ENCODE measurements around the gene FAM107B. TPM values are rescaled to one million over a fixed set of nuclear protein-coding genes. Genes with fewer than 3 reads are reported as not detected.

Gene FAM107B
- total RNA-seq, 5 donors from 2014 or later (not counting 1 experiment from before 2014, with no cell fraction given), result 175 to 298 (median 214) TPM

GRCh38 chr10:14588084-14588937, 186.4 kb downstream of the FAM107B start:
- ATAC-seq (replicated peaks in 1 of 4), result peak; percentile 3 to 36 (median 28)
- POLR2A ChIA-PET, result interaction anchor here (0.7 to 3.4 kb wide), 21 partner anchors 8 to 249 kb away, joined by 3 to 49 read pairs (median 6); partner anchors contain the start of genes CDNF (in 1 of the 2), HSPA14 (in 1 of the 2) and MSANTD7 (in 1 of the 2)
- Histone ChIP-seq H3K4me1 (ENCODE audit: control insufficient read depth in 1 of 2, extremely low read depth in 1 of 2, insufficient read depth in 2 of 2, low read length in 2 of 2) (peaks cover 57 to 74% of the 10 kb centered on the region in 2 experiments), H3K27ac (ENCODE audit: low read length) (peak overlapping the region; percentile 95), H3K9me3 (no peaks in the 10 kb centered on the region), H3K4me3 (ENCODE audit: control insufficient read depth in 1 of 2, extremely low read depth in 1 of 2, low read length in 1 of 2) (peak overlapping the region; percentile 4 to 33), H3K27me3 (replicated peaks in 1 of 2; ENCODE audit: control insufficient read depth in 2 of 2, extremely low read depth in 1 of 2, insufficient read depth in 2 of 2, low read length in 1 of 2) (no peaks in the 10 kb centered on the region), H3K36me3 (ENCODE audit: control insufficient read depth in 2 of 2, extremely low read depth in 1 of 2, insufficient read depth in 1 of 2, low read length in 1 of 2) (no peaks in the 10 kb centered on the region)
- H3K27ac Mint-ChIP-seq, result peak overlapping the region; percentile 92 to 99
- H3K4me1 Mint-ChIP-seq, result peaks cover 93 to 97% (median 95%) of the 10 kb centered on the region in 3 donors
- 3% methylated on average over 7 of the region's 13 CpGs for WGBS (ENCODE audit: insufficient coverage)
- H3K9me3 Mint-ChIP-seq, result no peaks in the 10 kb centered on the region
- H3K27me3 Mint-ChIP-seq, result no peaks in the 10 kb centered on the region
- H3K4me3 Mint-ChIP-seq, result peak overlapping the region; percentile 61 to 70 (median 69)
- CTCF ChIA-PET, result interaction anchor here (0.6 to 2.9 kb wide), 13 partner anchors 10 to 236 kb away, joined by 3 to 14 read pairs (median 4); no protein-coding TSS in a partner anchor
- DNase-seq, result peak in 4 of 35 experiments; percentile 20 to 72 (median 22)
- peaks cover 28% of the 10 kb centered on the region for H3K36me3 Mint-ChIP-seq

GRCh38 chr10:14587540-14588083, 187.1 kb downstream of the FAM107B start:
- Mint-ChIP-seq H3K27ac (peak overlapping the region; percentile 92 to 99), H3K4me1 (peaks cover 97 to 100% (median 98%) of the 10 kb centered on the region in 3 donors), H3K27me3 (no peaks in the 10 kb centered on the region), H3K4me3 (peak overlapping the region; percentile 61 to 70 (median 69)), H3K9me3 (no peaks in the 10 kb centered on the region), H3K36me3 (peaks cover 27% of the 10 kb centered on the region)
- POLR2A ChIA-PET, result interaction anchor here (0.7 to 3.4 kb wide), 17 partner anchors 9 to 250 kb away, joined by 3 to 49 read pairs (median 6); partner anchors contain the start of genes CDNF (in 1 of the 2), HSPA14 (in 1 of the 2) and MSANTD7 (in 1 of the 2)
- H3K4me1 ChIP-seq (ENCODE audit: control insufficient read depth in 1 of 2, extremely low read depth in 1 of 2, insufficient read depth in 2 of 2, low read length in 2 of 2), result peaks cover 57 to 79% of the 10 kb centered on the region in 2 experiments
- H3K4me3 ChIP-seq (ENCODE audit: control insufficient read depth in 1 of 2, extremely low read depth in 1 of 2, low read length in 1 of 2), result peak overlapping the region in 1 of 2 donors; percentile 4
- H3K27me3 ChIP-seq (replicated peaks in 1 of 2; ENCODE audit: control insufficient read depth in 2 of 2, extremely low read depth in 1 of 2, insufficient read depth in 2 of 2, low read length in 1 of 2), result no peaks in the 10 kb centered on the region
- CTCF ChIA-PET, result interaction anchor here (0.6 to 2.9 kb wide), 11 partner anchors 9 to 237 kb away, joined by 3 to 14 read pairs (median 4); no protein-coding TSS in a partner anchor
- no peaks in the 10 kb centered on the region for H3K9me3 ChIP-seq
- H3K36me3 ChIP-seq (ENCODE audit: control insufficient read depth in 2 of 2, extremely low read depth in 1 of 2, insufficient read depth in 1 of 2, low read length in 1 of 2), result no peaks in the 10 kb centered on the region
- peak in 15 of 35 experiments; percentile 32 to 72 (median 54) for DNase-seq
- WGBS (ENCODE audit: insufficient coverage), result no CpG with 5 or more reads among the region's 6 CpGs
- ATAC-seq (replicated peaks in 1 of 4), result peak in 3 of 4 experiments; percentile 17 to 21 (median 21)
- peak overlapping the region; percentile 95 for H3K27ac ChIP-seq (ENCODE audit: low read length)

- Mint-ChIP-seq H3K4me3 (peak overlapping the region; percentile 61 to 70 (median 69)), H3K4me1 (peaks cover 95 to 100% (median 96%) of the 10 kb centered on the region in 3 donors), H3K27me3 (no peaks in the 10 kb centered on the region), H3K36me3 (peaks cover 27% of the 10 kb centered on the region), H3K9me3 (no peaks in the 10 kb centered on the region), H3K27ac (peak overlapping the region; percentile 92 to 99)
- no CpG with 5 or more reads among the region's 6 CpGs for WGBS (ENCODE audit: insufficient coverage)
- POLR2A ChIA-PET, result interaction anchor here (1.0 to 3.4 kb wide), 4 partner anchors 13 to 61 kb away, joined by 3 to 40 read pairs (median 15); no protein-coding TSS in a partner anchor
- Histone ChIP-seq H3K4me1 (ENCODE audit: control insufficient read depth in 1 of 2, extremely low read depth in 1 of 2, insufficient read depth in 2 of 2, low read length in 2 of 2) (peaks cover 57 to 79% of the 10 kb centered on the region in 2 experiments), H3K36me3 (ENCODE audit: control insufficient read depth in 2 of 2, extremely low read depth in 1 of 2, insufficient read depth in 1 of 2, low read length in 1 of 2) (no peaks in the 10 kb centered on the region), H3K27ac (ENCODE audit: low read length) (peak overlapping the region; percentile 95), H3K9me3 (no peaks in the 10 kb centered on the region), H3K27me3 (replicated peaks in 1 of 2; ENCODE audit: control insufficient read depth in 2 of 2, extremely low read depth in 1 of 2, insufficient read depth in 2 of 2, low read length in 1 of 2) (no peaks in the 10 kb centered on the region), H3K4me3 (ENCODE audit: control insufficient read depth in 1 of 2, extremely low read depth in 1 of 2, low read length in 1 of 2) (no peak overlapping the region)
- CTCF ChIA-PET, result interaction anchor here in 1 of 2 donors (2.4 to 2.9 kb wide), 2 partner anchors 33 to 44 kb away, joined by 11 to 14 read pairs; no protein-coding TSS in a partner anchor
- DNase-seq, result peak in 34 of 35 experiments; percentile 64 to 94 (median 89)
- ATAC-seq (replicated peaks in 1 of 4), result peak in 2 of 4 experiments; percentile 11 to 58
Observed at GRCh38 chr10:14586901-14587300, 187.8 kb downstream of the FAM107B start.

GRCh38 chr10:14585287-14586193, 189.2 kb downstream of the FAM107B start:
- peaks cover 26% of the 10 kb centered on the region for H3K36me3 Mint-ChIP-seq
- H3K4me1 Mint-ChIP-seq, result peaks cover 96 to 98% (median 97%) of the 10 kb centered on the region in 3 donors
- peaks cover 62 to 88% of the 10 kb centered on the region in 2 experiments for H3K4me1 ChIP-seq (ENCODE audit: control insufficient read depth in 1 of 2, extremely low read depth in 1 of 2, insufficient read depth in 2 of 2, low read length in 2 of 2)
- H3K4me3 ChIP-seq (ENCODE audit: control insufficient read depth in 1 of 2, extremely low read depth in 1 of 2, low read length in 1 of 2), result no peak overlapping the region
- peak overlapping the region; percentile 95 for H3K27ac ChIP-seq (ENCODE audit: low read length)
- H3K9me3 ChIP-seq, result no peaks in the 10 kb centered on the region
- no peaks in the 10 kb centered on the region for H3K27me3 ChIP-seq (replicated peaks in 1 of 2; ENCODE audit: control insufficient read depth in 2 of 2, extremely low read depth in 1 of 2, insufficient read depth in 2 of 2, low read length in 1 of 2)
- DNase-seq (peak in 1 of 35 experiments; percentile 30), ATAC-seq (replicated peaks in 1 of 4) (no peak)
- WGBS (ENCODE audit: insufficient coverage), result 76% methylated on average over 10 of the region's 15 CpGs
- peak overlapping the region; percentile 31 to 61 (median 51) for H3K4me3 Mint-ChIP-seq
- no peaks in the 10 kb centered on the region for H3K27me3 Mint-ChIP-seq
- H3K9me3 Mint-ChIP-seq, result no peaks in the 10 kb centered on the region
- CTCF ChIA-PET, result no interaction called here
- no peaks in the 10 kb centered on the region for H3K36me3 ChIP-seq (ENCODE audit: control insufficient read depth in 2 of 2, extremely low read depth in 1 of 2, insufficient read depth in 1 of 2, low read length in 1 of 2)
- H3K27ac Mint-ChIP-seq, result peak overlapping the region; percentile 92 to 99
- POLR2A ChIA-PET, result interaction anchor here (0.7 to 3.5 kb wide), 4 partner anchors 14 to 252 kb away, joined by 3 to 64 read pairs (median 4); no protein-coding TSS in a partner anchor

GRCh38 chr10:14584661-14585060, 190.0 kb downstream of the FAM107B start:
- POLR2A ChIA-PET, result interaction anchor here (0.7 to 3.5 kb wide), 6 partner anchors 13 to 253 kb away, joined by 3 to 64 read pairs (median 4); partner anchors contain the start of genes CDNF (in 1 of the 2), HSPA14 (in 1 of the 2) and MSANTD7 (in 1 of the 2)
- Histone ChIP-seq H3K4me1 (ENCODE audit: control insufficient read depth in 1 of 2, extremely low read depth in 1 of 2, insufficient read depth in 2 of 2, low read length in 2 of 2) (peaks cover 61 to 88% of the 10 kb centered on the region in 2 experiments), H3K4me3 (ENCODE audit: control insufficient read depth in 1 of 2, extremely low read depth in 1 of 2, low read length in 1 of 2) (peak overlapping the region in 1 of 2 donors; percentile 8), H3K9me3 (no peaks in the 10 kb centered on the region), H3K27ac (ENCODE audit: low read length) (peak overlapping the region; percentile 95), H3K36me3 (ENCODE audit: control insufficient read depth in 2 of 2, extremely low read depth in 1 of 2, insufficient read depth in 1 of 2, low read length in 1 of 2) (no peaks in the 10 kb centered on the region), H3K27me3 (replicated peaks in 1 of 2; ENCODE audit: control insufficient read depth in 2 of 2, extremely low read depth in 1 of 2, insufficient read depth in 2 of 2, low read length in 1 of 2) (no peaks in the 10 kb centered on the region)
- CTCF ChIA-PET, result no interaction called here
- H3K36me3 Mint-ChIP-seq, result peaks cover 21% of the 10 kb centered on the region
- no peaks in the 10 kb centered on the region for H3K9me3 Mint-ChIP-seq
- H3K27me3 Mint-ChIP-seq, result no peaks in the 10 kb centered on the region
- peak overlapping the region in 2 of 3 donors; percentile 3 to 61 for H3K4me3 Mint-ChIP-seq
- DNase-seq (peak in 10 of 35 experiments; percentile 38 to 63 (median 48)), ATAC-seq (replicated peaks in 1 of 4) (no peak)
- peaks cover 93 to 97% (median 94%) of the 10 kb centered on the region in 3 donors for H3K4me1 Mint-ChIP-seq
- 83% methylated on average over 1 of the region's 3 CpGs for WGBS (ENCODE audit: insufficient coverage)
- H3K27ac Mint-ChIP-seq, result peak overlapping the region; percentile 92 to 99

All from T-cell (primary cell).